HEK293 (cell line): ENCODE measurements around the gene PIGB.

Source experiments
- CTCF ChIA-PET: fragments of 350-600 bp; formaldehyde crosslinking; extraction: SDS; loops from one replicate; lab custom pipeline; 2021; ENCODE audit warnings: antibody characterized with exemption; lab: Yijun Ruan, JAX
- POLR2A ChIA-PET: fragments of 300-600 bp; formaldehyde crosslinking; extraction: SDS; loops from one replicate; lab custom pipeline; 2020; ENCODE audit warnings: antibody characterized with exemption, inconsistent platforms; lab: Yijun Ruan, JAX
- H3K27ac ChIP-seq: fragments of 200-500 bp; sonication (Bioruptor generic); 2 replicates; pipeline ENCODE4 v1.5.1; 2014; ENCODE audit warnings: low read depth, low read length, control low read depth, inconsistent platforms; ENCODE audit errors: extremely low read depth
- H3K36me3 ChIP-seq, 2 experiments: fragments of 200-500 bp in 1 of 2; sonication (Bioruptor generic) in 1 of 2; 1 replicate in 1 of 2; 2 replicates in 1 of 2; pipeline ENCODE4 v1.5.1; 2014 to 2017; ENCODE audit warnings: inconsistent platforms in 2 of 2, low read length in 2 of 2; ENCODE audit not compliant: control insufficient read depth in 2 of 2, insufficient read depth in 1 of 2
- H3K4me1 ChIP-seq: fragments of 200-500 bp; sonication (Bioruptor generic); 2 replicates; pipeline ENCODE4 v1.5.1; 2014; ENCODE audit warnings: mild to moderate bottlenecking, low read length, inconsistent platforms; ENCODE audit not compliant: control insufficient read depth, insufficient read depth
- H3K4me3 ChIP-seq: 2 replicates; pipeline ENCODE4 v1.5.1; 2011; ENCODE audit warnings: low read depth, mild to moderate bottlenecking, control low read depth, low read length, moderate library complexity
- H3K9me3 ChIP-seq: fragments of 200-500 bp; sonication (Bioruptor generic); 2 replicates; pipeline ENCODE4 v1.5.1; 2014; ENCODE audit warnings: low read depth, low read length, inconsistent platforms; ENCODE audit not compliant: control insufficient read depth, insufficient read depth
- SCRT2 ChIP-seq: fragments of 450-650 bp; formaldehyde crosslinking; IDR thresholded peaks from 2 replicates; pipeline ENCODE4 v1.5.1; 2016; ENCODE audit warnings: missing biosample characterization, missing genetic modification characterization
- YY1 ChIP-seq: fragments of 450-650 bp; formaldehyde crosslinking; IDR thresholded peaks from 2 replicates; pipeline ENCODE4 v1.5.1; 2018; ENCODE audit warnings: missing biosample characterization, missing genetic modification characterization
- ZBTB20 ChIP-seq: fragments of 450-650 bp; formaldehyde crosslinking; IDR thresholded peaks from 2 replicates; pipeline ENCODE4 v1.5.1; 2016; ENCODE audit warnings: missing biosample characterization, missing genetic modification characterization
- ZNF155 ChIP-seq: fragments of 450-650 bp; formaldehyde crosslinking; IDR thresholded peaks from 2 replicates; pipeline ENCODE4 v1.5.1; 2016; ENCODE audit warnings: missing biosample characterization, missing genetic modification characterization
- ZNF266 ChIP-seq: fragments of 450-650 bp; formaldehyde crosslinking; IDR thresholded peaks from 2 replicates; pipeline ENCODE4 v1.5.1; 2016; ENCODE audit warnings: missing biosample characterization, missing genetic modification characterization, low read depth
- ZNF335 ChIP-seq: fragments of 450-650 bp; formaldehyde crosslinking; conservative IDR thresholded peaks from 2 replicates; pipeline ENCODE4 v1.5.1; 2016; ENCODE audit warnings: missing biosample characterization, missing genetic modification characterization
- ZNF426 ChIP-seq: fragments of 450-650 bp; formaldehyde crosslinking; IDR thresholded peaks from 2 replicates; pipeline ENCODE4 v1.5.1; 2017; ENCODE audit warnings: missing biosample characterization, missing genetic modification characterization, mild to moderate bottlenecking, inconsistent platforms, moderate library complexity
- ZNF629 ChIP-seq: fragments of 450-650 bp; formaldehyde crosslinking; IDR thresholded peaks from 2 replicates; pipeline ENCODE4 v1.5.1; 2017; ENCODE audit warnings: missing biosample characterization, missing genetic modification characterization
- ZNF747 ChIP-seq: fragments of 450-650 bp; formaldehyde crosslinking; IDR thresholded peaks from 2 replicates; pipeline ENCODE4 v1.5.1; 2016; ENCODE audit warnings: missing biosample characterization, missing genetic modification characterization
- TF ChIP-seq, protein P1 (sequence below): fragments of 450-650 bp; formaldehyde crosslinking; IDR thresholded peaks from 2 replicates; pipeline ENCODE4 v1.5.1; 2017; ENCODE audit warnings: missing biosample characterization, missing genetic modification characterization
- TF ChIP-seq, protein P2 (sequence below): fragments of 450-650 bp; formaldehyde crosslinking; IDR thresholded peaks from 2 replicates; pipeline ENCODE4 v1.5.1; 2016; ENCODE audit warnings: missing biosample characterization, missing genetic modification characterization
- TF ChIP-seq, protein P3 (sequence below): fragments of 450-650 bp; formaldehyde crosslinking; IDR thresholded peaks from 2 replicates; pipeline ENCODE4 v1.5.1; 2016; ENCODE audit warnings: missing biosample characterization, missing genetic modification characterization
- TF ChIP-seq, protein P4 (sequence below): fragments of 450-650 bp; formaldehyde crosslinking; IDR thresholded peaks from 2 replicates; pipeline ENCODE4 v1.5.1; 2016; ENCODE audit warnings: missing biosample characterization, missing genetic modification characterization
- TF ChIP-seq, protein P5 (sequence below): fragments of 450-650 bp; formaldehyde crosslinking; IDR thresholded peaks from 2 replicates; pipeline ENCODE4 v1.5.1; 2016; ENCODE audit warnings: missing biosample characterization, missing genetic modification characterization

PIGB gene

DNA sequence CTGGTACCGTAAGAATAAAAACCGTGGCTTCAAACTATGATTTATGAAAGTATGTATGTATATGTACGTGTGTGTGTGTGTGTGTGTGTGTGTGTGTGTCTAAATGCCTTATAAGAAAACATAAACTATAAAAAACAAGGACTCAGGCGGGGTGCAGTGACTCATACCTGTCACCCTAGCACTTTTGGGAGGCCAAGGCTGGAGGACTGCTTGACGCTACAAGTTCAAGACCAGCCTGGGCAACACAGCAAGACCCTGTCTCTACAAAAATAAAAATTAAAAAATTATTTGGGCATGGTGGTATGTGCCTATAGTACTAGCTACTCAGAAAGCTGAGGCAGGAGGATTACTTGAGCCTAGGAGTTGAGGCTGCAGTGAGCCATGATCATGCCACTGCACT, 60.1 kb downstream of the PIGB start (continued):
- TF ChIP-seq, protein P1, sequence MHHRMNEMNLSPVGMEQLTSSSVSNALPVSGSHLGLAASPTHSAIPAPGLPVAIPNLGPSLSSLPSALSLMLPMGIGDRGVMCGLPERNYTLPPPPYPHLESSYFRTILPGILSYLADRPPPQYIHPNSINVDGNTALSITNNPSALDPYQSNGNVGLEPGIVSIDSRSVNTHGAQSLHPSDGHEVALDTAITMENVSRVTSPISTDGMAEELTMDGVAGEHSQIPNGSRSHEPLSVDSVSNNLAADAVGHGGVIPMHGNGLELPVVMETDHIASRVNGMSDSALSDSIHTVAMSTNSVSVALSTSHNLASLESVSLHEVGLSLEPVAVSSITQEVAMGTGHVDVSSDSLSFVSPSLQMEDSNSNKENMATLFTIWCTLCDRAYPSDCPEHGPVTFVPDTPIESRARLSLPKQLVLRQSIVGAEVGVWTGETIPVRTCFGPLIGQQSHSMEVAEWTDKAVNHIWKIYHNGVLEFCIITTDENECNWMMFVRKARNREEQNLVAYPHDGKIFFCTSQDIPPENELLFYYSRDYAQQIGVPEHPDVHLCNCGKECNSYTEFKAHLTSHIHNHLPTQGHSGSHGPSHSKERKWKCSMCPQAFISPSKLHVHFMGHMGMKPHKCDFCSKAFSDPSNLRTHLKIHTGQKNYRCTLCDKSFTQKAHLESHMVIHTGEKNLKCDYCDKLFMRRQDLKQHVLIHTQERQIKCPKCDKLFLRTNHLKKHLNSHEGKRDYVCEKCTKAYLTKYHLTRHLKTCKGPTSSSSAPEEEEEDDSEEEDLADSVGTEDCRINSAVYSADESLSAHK (tag by site-specific recombination), result no peak
- TF ChIP-seq ZNF335 (tag by site-specific recombination), result no peak

DNA sequence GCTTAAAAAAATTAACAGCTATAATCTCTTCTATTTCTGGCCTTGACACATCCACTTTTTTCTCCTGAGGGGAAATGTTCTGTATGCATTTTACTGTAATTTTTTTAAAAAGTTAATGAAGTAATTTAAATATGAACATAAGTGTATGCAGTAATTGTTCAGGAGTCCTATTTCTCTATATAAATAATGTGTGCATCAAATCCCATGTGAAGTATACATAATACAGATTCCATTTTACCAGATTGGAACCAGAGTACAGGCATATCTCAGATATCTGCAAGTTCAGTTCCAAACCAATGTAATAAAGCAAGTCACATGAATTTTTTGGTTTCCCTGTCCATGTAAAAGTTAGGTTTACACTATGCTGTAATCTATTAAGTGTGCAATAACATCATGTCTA, 62.6 kb downstream of the PIGB start:
- CTCF ChIA-PET, result interaction anchor here (0.6 to 1.0 kb wide), 2 partner anchors 58 to 208 kb away, joined by 3 read pairs; no protein-coding TSS in a partner anchor
- POLR2A ChIA-PET, result no interaction called here
- no peaks in the 10 kb centered on the region for H3K4me1 ChIP-seq
- no peak overlapping the region for H3K4me3 ChIP-seq
- no peaks in the 10 kb centered on the region for H3K9me3 ChIP-seq
- peaks cover 0 to 25% of the 10 kb centered on the region in 2 experiments; a peak in 2 of 3 replicates for H3K36me3 ChIP-seq
- no peak overlapping the region for H3K27ac ChIP-seq
- no peak for TF ChIP-seq ZNF155 (tag by site-specific recombination)
- TF ChIP-seq SCRT2 (tag by site-specific recombination), result no peak
- no peak for TF ChIP-seq YY1 (tag by site-specific recombination)
- no peak for TF ChIP-seq ZBTB20 (tag by site-specific recombination)
- no peak for TF ChIP-seq ZNF266 (tag by site-specific recombination)
- no peak for TF ChIP-seq ZNF426 (tag by site-specific recombination)
- TF ChIP-seq ZNF629 (tag by site-specific recombination), result no peak
- TF ChIP-seq, protein P2, sequence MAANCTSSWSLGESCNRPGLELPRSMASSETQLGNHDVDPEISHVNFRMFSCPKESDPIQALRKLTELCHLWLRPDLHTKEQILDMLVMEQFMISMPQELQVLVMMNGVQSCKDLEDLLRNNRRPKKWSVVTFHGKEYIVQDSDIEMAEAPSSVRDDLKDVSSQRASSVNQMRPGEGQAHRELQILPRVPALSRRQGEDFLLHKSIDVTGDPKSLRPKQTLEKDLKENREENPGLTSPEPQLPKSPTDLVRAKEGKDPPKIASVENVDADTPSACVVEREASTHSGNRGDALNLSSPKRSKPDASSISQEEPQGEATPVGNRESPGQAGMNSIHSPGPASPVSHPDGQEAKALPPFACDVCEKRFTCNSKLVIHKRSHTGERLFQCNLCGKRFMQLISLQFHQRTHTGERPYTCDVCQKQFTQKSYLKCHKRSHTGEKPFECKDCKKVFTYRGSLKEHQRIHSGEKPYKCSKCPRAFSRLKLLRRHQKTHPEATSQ, result no peak
- TF ChIP-seq, protein P3, sequence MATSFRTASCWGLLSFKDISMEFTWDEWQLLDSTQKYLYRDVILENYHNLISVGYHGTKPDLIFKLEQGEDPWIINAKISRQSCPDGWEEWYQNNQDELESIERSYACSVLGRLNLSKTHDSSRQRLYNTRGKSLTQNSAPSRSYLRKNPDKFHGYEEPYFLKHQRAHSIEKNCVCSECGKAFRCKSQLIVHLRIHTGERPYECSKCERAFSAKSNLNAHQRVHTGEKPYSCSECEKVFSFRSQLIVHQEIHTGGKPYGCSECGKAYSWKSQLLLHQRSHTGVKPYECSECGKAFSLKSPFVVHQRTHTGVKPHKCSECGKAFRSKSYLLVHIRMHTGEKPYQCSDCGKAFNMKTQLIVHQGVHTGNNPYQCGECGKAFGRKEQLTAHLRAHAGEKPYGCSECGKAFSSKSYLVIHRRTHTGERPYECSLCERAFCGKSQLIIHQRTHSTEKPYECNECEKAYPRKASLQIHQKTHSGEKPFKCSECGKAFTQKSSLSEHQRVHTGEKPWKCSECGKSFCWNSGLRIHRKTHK (tag by site-specific recombination), result no peak
- TF ChIP-seq ZNF747 (tag by site-specific recombination), result no peak
- TF ChIP-seq, protein P4, sequence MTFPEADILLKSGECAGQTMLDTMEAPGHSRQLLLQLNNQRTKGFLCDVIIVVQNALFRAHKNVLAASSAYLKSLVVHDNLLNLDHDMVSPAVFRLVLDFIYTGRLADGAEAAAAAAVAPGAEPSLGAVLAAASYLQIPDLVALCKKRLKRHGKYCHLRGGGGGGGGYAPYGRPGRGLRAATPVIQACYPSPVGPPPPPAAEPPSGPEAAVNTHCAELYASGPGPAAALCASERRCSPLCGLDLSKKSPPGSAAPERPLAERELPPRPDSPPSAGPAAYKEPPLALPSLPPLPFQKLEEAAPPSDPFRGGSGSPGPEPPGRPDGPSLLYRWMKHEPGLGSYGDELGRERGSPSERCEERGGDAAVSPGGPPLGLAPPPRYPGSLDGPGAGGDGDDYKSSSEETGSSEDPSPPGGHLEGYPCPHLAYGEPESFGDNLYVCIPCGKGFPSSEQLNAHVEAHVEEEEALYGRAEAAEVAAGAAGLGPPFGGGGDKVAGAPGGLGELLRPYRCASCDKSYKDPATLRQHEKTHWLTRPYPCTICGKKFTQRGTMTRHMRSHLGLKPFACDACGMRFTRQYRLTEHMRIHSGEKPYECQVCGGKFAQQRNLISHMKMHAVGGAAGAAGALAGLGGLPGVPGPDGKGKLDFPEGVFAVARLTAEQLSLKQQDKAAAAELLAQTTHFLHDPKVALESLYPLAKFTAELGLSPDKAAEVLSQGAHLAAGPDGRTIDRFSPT (tag by site-specific recombination), result no peak
- TF ChIP-seq, protein P5, sequence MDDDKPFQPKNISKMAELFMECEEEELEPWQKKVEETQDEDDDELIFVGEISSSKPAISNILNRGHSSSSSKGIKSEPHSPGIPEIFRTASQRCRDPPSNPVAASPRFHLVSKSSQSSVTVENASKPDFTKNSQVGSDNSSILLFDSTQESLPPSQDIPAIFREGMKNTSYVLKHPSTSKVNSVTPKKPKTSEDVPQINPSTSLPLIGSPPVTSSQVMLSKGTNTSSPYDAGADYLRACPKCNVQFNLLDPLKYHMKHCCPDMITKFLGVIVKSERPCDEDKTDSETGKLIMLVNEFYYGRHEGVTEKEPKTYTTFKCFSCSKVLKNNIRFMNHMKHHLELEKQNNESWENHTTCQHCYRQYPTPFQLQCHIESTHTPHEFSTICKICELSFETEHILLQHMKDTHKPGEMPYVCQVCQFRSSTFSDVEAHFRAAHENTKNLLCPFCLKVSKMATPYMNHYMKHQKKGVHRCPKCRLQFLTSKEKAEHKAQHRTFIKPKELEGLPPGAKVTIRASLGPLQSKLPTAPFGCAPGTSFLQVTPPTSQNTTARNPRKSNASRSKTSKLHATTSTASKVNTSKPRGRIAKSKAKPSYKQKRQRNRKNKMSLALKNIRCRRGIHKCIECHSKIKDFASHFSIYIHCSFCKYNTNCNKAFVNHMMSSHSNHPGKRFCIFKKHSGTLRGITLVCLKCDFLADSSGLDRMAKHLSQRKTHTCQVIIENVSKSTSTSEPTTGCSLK, result no peak
